SK-N-MC (cell line): ENCODE data around the gene MAP4K2.

Source experiments
- DNase-seq: peaks from one replicate; pipeline ENCODE4 v3.0.0-alpha.2; 2011; ENCODE audit warnings: low read depth, low spot score
- H3K27ac ChIP-seq: fragments of 200-600 bp; sonication (generic); 2 replicates; pipeline ENCODE4 v1.5.1; 2016; ENCODE audit warnings: mixed run types
- H3K36me3 ChIP-seq: fragments of 200-600 bp; sonication (generic); 2 replicates; pipeline ENCODE4 v1.6.1; 2017; ENCODE audit warnings: antibody characterized with exemption, low read length, mixed read lengths; ENCODE audit not compliant: insufficient read depth
- H3K4me3 ChIP-seq: fragments of 200-600 bp; sonication (generic); 2 replicates; pipeline ENCODE4 v1.5.1; 2016
- H3K9ac ChIP-seq: fragments of 200-600 bp; sonication (generic); 2 replicates; pipeline ENCODE4 v1.8.0; 2017; ENCODE audit warnings: mixed run types, mixed read lengths; ENCODE audit not compliant: insufficient read length
- H3K9me3 ChIP-seq: fragments of 200-600 bp; sonication (generic); 2 replicates; pipeline ENCODE4 v1.6.1; 2017; ENCODE audit warnings: low read depth, mild to moderate bottlenecking, antibody characterized with exemption, low read length, moderate library complexity, mixed read lengths
- EZH2 ChIP-seq: fragments of 200-600 bp; sonication (generic); IDR thresholded peaks from one replicate; pipeline ENCODE4 v1.6.1; 2017; ENCODE audit warnings: antibody characterized with exemption
- FOXP2 ChIP-seq: optimal IDR thresholded peaks from 2 replicates; pipeline ENCODE3; 2011; ENCODE audit warnings: mild to moderate bottlenecking, moderate library complexity; ENCODE audit not compliant: insufficient read depth; ENCODE audit errors: extremely low read length, control extremely low read depth
- POLR2AphosphoS5 ChIP-seq: IDR thresholded peaks from 2 replicates; pipeline ENCODE4 v1.6.1; 2012; ENCODE audit warnings: mild to moderate bottlenecking, low read depth, low read length, borderline replicate concordance

The MAP4K2 gene

DNA sequence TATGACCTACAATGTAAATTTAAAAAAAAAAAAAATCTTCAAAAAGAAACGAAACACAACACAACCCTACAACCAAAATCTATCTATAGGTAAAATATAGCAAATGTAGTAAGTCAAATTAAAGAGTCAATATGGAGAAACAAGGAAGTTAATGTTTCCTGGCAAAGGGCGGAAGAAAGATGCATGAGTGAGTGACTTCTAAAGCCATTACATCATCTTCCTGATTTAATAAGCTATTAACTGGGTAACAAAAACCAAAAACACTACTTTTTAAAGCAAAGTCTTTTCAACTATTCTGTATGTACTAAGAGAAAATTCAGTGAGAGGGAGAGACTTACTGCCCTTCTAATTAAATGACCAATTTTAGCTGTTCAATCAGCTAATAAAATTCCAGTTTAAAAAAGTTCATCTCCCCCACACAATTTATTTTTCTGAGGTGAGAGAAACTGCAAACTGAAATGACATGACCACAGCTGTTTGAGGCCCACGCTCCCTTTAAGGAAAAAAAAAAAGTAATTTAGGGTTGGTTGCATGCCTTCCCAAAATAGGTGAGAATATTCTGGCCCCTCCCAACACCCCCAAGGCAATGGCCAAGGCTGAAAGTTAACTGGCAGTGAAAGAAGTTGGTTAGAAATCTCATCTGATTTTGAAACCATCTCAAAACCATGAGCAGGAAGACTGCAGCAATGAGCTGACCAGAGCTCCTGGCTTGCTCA is 30.6 kb downstream of the MAP4K2 start:
- TF ChIP-seq FOXP2, result no peak
- TF ChIP-seq EZH2, result no peak
- no peak for TF ChIP-seq POLR2AphosphoS5
- peak overlapping the region; percentile 22; the same call in 1 of the 2 replicates for H3K27ac ChIP-seq
- H3K9ac ChIP-seq, result no peak overlapping the region
- no peak for DNase-seq
- no peak overlapping the region for H3K4me3 ChIP-seq
- no peaks in the 10 kb centered on the region for H3K9me3 ChIP-seq
- H3K36me3 ChIP-seq, result peaks cover 100% of the 10 kb centered on the region

DNA sequence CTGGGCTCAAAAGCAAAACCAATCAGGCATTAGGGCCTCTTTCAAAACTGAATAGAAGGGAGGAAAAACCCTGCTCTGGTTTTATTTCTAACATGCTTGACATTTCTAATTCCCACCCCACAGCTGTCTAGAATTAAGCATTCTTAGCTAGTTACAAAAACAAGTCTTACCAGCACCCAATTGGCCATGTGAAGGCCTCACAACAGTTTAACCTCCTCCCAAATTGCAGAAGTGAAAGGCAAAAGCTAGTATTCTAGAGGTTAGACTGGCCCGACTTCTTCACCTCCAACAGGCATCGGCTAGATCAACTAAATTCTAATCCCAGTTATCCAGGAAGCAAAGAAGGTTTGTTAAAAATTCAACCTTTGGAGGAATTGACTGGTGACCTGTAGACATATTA is 31.2 kb downstream of the MAP4K2 start:
- Histone ChIP-seq H3K27ac (peak overlapping the region; percentile 22; the same call in 1 of the 2 replicates), H3K9ac (no peak overlapping the region), H3K36me3 (peaks cover 100% of the 10 kb centered on the region), H3K9me3 (no peaks in the 10 kb centered on the region), H3K4me3 (no peak overlapping the region)
- DNase-seq, result no peak
- TF ChIP-seq FOXP2, result no peak
- TF ChIP-seq POLR2AphosphoS5, result no peak
- no peak for TF ChIP-seq EZH2

GRCh38 chr11:64770120-64770519 is 32.9 kb downstream of the MAP4K2 start:
- TF ChIP-seq EZH2, result no peak
- TF ChIP-seq POLR2AphosphoS5, result no peak
- TF ChIP-seq FOXP2, result no peak
- Histone ChIP-seq H3K9me3 (no peaks in the 10 kb centered on the region), H3K36me3 (peaks cover 98% of the 10 kb centered on the region), H3K27ac (no peak overlapping the region), H3K4me3 (no peak overlapping the region), H3K9ac (no peak overlapping the region)
- no peak for DNase-seq

DNA sequence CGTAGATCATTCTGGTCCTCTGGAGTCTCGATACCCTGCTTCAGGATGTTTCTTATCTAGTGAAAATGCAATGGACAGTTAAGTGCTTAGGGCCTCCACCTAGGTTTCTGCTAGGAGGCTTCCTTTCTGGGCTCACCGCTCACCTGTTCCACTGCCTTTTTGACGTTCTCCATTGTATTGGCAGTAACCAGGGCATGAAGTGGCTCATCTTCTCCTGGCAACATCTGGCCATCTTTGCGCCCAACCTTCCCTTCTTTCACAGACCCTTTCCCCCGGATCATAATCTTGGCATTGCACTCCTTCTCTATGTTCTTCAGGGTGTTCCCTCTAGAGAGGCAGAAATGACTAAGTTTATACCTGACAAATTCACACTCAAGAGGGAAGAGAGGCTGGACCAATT is 33.7 kb downstream of the MAP4K2 start:
- no peak for TF ChIP-seq EZH2
- TF ChIP-seq FOXP2, result no peak
- no peak for TF ChIP-seq POLR2AphosphoS5
- no peaks in the 10 kb centered on the region for H3K9me3 ChIP-seq
- no peak for DNase-seq
- no peak overlapping the region for H3K27ac ChIP-seq
- no peak overlapping the region for H3K9ac ChIP-seq
- H3K36me3 ChIP-seq, result peaks cover 98% of the 10 kb centered on the region
- no peak overlapping the region for H3K4me3 ChIP-seq

GRCh38 chr11:64768300-64768694 is 34.7 kb downstream of the MAP4K2 start:
- Histone ChIP-seq H3K27ac (no peak overlapping the region), H3K9me3 (no peaks in the 10 kb centered on the region), H3K9ac (no peak overlapping the region), H3K36me3 (peaks cover 98% of the 10 kb centered on the region), H3K4me3 (no peak overlapping the region)
- TF ChIP-seq POLR2AphosphoS5, result no peak
- no peak for TF ChIP-seq FOXP2
- no peak for TF ChIP-seq EZH2
- DNase-seq, result no peak

DNA sequence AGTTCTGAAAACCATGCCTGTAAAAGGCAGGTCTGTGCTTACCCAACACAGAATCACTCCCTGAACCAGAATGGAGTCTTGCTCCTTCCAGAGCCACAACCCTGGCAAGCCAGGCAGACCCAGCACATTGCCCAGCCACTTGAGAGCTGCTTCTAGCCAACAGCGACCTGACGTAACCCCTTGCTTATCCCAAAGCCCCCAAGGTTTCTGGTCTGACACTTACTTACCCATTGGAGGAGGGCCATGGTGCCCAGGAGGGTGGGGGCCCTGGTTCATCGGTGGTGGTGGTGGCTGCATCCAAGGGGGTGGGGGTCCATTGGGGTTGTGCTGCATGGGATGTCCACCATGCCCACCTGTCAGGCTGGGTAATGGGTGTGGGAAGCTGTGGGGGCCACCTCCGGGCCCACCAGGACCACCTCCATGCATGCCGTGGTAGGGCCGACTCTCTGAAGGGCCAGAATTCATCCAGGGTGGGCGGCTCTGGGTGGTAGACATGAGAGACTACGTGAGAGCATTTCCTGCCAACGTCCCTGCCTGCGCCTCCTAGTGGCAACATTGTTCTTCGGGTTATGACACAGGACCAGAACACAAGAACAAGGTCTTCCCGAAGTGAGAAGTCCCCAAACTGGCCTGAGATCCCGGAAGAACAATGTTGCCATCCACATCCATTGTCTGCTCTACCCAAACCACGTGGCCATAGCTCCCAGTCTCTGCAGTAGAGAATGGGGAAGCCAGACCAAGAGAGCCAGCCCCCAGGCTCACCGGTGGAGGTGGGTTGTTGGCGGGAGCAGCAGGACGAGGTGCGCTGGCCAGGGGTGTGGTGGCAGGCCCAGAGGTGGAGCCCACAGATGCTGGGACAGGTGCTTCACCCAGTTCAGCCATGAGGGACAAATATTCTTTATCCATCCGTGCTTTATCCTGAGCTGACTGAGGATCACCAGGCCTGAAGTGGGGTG is 35.4 kb downstream of the MAP4K2 start:
- DNase-seq, result no peak
- H3K36me3 ChIP-seq, result peaks cover 97% of the 10 kb centered on the region
- H3K27ac ChIP-seq, result no peak overlapping the region

GRCh38 chr11:64766881-64767280 is 36.1 kb downstream of the MAP4K2 start:
- no peak overlapping the region for H3K9ac ChIP-seq
- H3K9me3 ChIP-seq, result no peaks in the 10 kb centered on the region
- TF ChIP-seq FOXP2, result no peak
- no peak for TF ChIP-seq POLR2AphosphoS5
- TF ChIP-seq EZH2, result no peak
- H3K36me3 ChIP-seq, result peaks cover 92% of the 10 kb centered on the region
- no peak overlapping the region for H3K27ac ChIP-seq
- no peak overlapping the region for H3K4me3 ChIP-seq
- DNase-seq, result no peak

More for the DNA sequence above, 35.4 kb downstream of the MAP4K2 start:
- no peaks in the 10 kb centered on the region for H3K9me3 ChIP-seq
- TF ChIP-seq EZH2 (no peak), POLR2AphosphoS5 (no peak; the same call in 1 of the 2 replicates), FOXP2 (no peak)
- no peak overlapping the region for H3K9ac ChIP-seq
- H3K4me3 ChIP-seq, result no peak overlapping the region

DNA sequence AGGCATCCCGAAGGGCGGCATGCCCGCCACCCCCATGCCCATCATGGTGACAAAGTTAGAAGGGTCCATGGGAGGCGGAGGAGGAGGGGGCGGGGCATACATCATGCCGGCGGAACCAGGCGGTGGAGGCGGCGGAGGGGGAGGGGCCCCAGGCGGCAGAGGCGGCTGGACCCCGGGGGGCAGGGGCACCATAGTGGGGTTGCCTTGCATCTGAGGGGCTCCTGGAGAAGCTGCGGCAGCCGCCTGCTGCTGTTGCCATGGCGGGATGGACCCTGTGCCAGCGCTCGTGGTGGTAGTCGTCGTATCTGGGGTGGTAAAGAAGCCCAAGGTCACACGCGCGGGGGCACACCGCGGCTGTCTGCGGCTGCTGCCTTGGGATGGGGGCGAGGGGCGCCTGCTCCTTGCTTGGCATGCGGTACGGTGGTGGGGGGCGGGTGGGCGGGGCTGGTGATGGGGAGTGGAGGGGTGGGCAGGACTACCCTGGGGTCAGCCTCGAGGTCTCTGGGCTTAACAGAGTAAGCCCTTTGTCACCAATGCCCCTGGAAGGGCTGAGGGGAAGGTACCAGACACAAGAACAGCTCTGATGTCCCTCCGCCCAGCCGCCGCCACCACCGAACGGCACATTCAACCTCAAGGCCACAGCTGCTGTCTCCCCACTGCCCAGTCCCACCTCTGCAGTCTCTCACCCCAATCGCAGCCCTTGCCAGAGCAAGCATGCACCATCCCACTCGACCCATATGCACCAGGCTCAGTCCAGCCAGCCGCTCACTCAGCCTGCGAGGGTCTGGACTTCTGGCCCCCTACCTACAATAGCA is 37.0 kb downstream of the MAP4K2 start:
- Histone ChIP-seq H3K27ac (no peak overlapping the region), H3K9ac (no peak overlapping the region), H3K36me3 (peaks cover 84% of the 10 kb centered on the region), H3K4me3 (no peak overlapping the region), H3K9me3 (no peaks in the 10 kb centered on the region)
- no peak for TF ChIP-seq POLR2AphosphoS5
- no peak for TF ChIP-seq FOXP2
- TF ChIP-seq EZH2, result no peak
- no peak for DNase-seq
